ENCODE measurements around the gene ANKS1B.
"Not testable (repeated sequence)": the region's sequence is repeated elsewhere in the genome, so short reads cannot be mapped to it uniquely, and the experiment has no call there.

The ANKS1B gene

GRCh38 chr12:99056186-99056585 lies 928.5 kb downstream of the ANKS1B start:
- DNase-seq (ENCODE audit: low spot score): no peak

GRCh38 chr12:99055299-99055698 lies 929.4 kb downstream of the ANKS1B start:
- no peak for DNase-seq (ENCODE audit: low spot score)

GRCh38 chr12:99054601-99055128 lies 930.1 kb downstream of the ANKS1B start:
- no peak for DNase-seq (ENCODE audit: low spot score)

- DNase-seq (ENCODE audit: low spot score): no peak
Measured at GRCh38 chr12:99053616-99054362, 930.9 kb downstream of the ANKS1B start.

GRCh38 chr12:99049774-99050173 lies 935.0 kb downstream of the ANKS1B start:
- no peak for DNase-seq (ENCODE audit: low spot score)

- no peak for DNase-seq (ENCODE audit: low spot score)
Measured at GRCh38 chr12:99045158-99045557, 939.6 kb downstream of the ANKS1B start.

- DNase-seq (ENCODE audit: low spot score): peak; percentile 60
Measured at GRCh38 chr12:99043319-99043914, 941.3 kb downstream of the ANKS1B start.

- DNase-seq (ENCODE audit: low spot score): no peak
Measured at GRCh38 chr12:99042226-99042625, 942.5 kb downstream of the ANKS1B start.

GRCh38 chr12:99039367-99040120 lies 945.2 kb downstream of the ANKS1B start:
- no peak for DNase-seq (ENCODE audit: low spot score)

- DNase-seq (ENCODE audit: low spot score): no peak
Measured at GRCh38 chr12:99036566-99036965, 948.2 kb downstream of the ANKS1B start.

GRCh38 chr12:99035803-99036202 lies 948.9 kb downstream of the ANKS1B start:
- no peak for DNase-seq (ENCODE audit: low spot score)

- DNase-seq (ENCODE audit: low spot score): not testable (repeated sequence)
Measured at GRCh38 chr12:99034201-99034600, 950.5 kb downstream of the ANKS1B start.

GRCh38 chr12:99029511-99030271 lies 955.0 kb downstream of the ANKS1B start:
- DNase-seq (ENCODE audit: low spot score): no peak

- no peak for DNase-seq (ENCODE audit: low spot score)
Measured at GRCh38 chr12:99027461-99027860, 957.3 kb downstream of the ANKS1B start.

GRCh38 chr12:99027055-99027393 lies 957.7 kb downstream of the ANKS1B start:
- DNase-seq (ENCODE audit: low spot score): no peak

GRCh38 chr12:99026332-99027054 lies 958.2 kb downstream of the ANKS1B start:
- no peak for DNase-seq (ENCODE audit: low spot score)

GRCh38 chr12:99024870-99025269 lies 959.9 kb downstream of the ANKS1B start:
- DNase-seq (ENCODE audit: low spot score): no peak

GRCh38 chr12:99024191-99024590 lies 960.5 kb downstream of the ANKS1B start:
- DNase-seq (ENCODE audit: low spot score): no peak

GRCh38 chr12:99020871-99021270 lies 963.9 kb downstream of the ANKS1B start:
- no peak for DNase-seq (ENCODE audit: low spot score)

GRCh38 chr12:99019798-99020197 lies 964.9 kb downstream of the ANKS1B start:
- no peak for DNase-seq (ENCODE audit: low spot score)

GRCh38 chr12:99017971-99018370 lies 966.8 kb downstream of the ANKS1B start:
- no peak for DNase-seq (ENCODE audit: low spot score)
